HL-60/S4 treated with phorbol 12-myristate 13-acetate at 8.2 ng/mL for 4 days and 3 days (cell line): Measurements from ENCODE around the gene MAZ.

ENCODE experiments used
- in situ Hi-C: fragments of 300-500 bp; cut with MboI; formaldehyde crosslinking; loops from 2 replicates; pipeline ENCODE4 v1.15.0; 2022; ENCODE audit warnings: low sequenced_read_pairs

Gene MAZ

DNA sequence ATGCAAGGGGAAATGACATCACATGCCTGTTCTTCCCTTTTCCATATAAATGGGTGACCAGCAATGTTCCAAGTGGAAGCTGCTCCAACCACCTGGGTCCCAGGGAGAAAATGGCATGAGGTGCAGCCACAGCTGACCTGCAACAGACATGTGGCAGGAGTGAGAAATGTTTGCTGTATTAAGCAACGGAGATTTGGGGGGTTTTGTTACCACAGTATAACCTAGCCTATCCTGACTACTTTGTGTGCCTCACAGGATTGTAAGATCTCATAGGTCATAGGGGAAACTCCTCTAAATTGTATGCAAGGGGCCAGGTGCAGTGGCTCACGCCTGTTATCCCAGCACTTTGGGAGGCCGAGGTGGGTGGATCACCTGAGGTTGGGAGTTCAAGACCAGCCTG, 44.7 kb downstream of the MAZ start:
- in situ Hi-C loops = no loop called here

DNA sequence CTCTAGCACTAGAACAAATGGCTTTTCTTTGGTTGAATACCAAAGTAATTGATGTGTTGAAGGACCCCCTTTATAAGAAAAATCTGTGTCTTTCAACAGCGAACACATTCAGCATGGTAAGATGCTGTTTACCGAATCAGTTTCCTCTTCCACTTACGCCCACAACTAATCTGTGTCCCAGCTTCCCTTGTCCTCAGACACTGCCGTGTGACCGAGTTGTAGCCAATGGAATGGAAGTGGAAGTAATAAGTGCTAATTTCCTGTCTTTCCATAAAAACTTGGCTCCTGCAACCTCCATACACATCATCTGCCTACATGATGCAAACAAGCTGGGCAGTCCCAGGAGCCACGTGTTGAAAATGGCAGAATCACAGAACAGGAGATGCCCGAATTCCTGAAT, 46.3 kb downstream of the MAZ start:
- in situ Hi-C loops = no loop called here

DNA sequence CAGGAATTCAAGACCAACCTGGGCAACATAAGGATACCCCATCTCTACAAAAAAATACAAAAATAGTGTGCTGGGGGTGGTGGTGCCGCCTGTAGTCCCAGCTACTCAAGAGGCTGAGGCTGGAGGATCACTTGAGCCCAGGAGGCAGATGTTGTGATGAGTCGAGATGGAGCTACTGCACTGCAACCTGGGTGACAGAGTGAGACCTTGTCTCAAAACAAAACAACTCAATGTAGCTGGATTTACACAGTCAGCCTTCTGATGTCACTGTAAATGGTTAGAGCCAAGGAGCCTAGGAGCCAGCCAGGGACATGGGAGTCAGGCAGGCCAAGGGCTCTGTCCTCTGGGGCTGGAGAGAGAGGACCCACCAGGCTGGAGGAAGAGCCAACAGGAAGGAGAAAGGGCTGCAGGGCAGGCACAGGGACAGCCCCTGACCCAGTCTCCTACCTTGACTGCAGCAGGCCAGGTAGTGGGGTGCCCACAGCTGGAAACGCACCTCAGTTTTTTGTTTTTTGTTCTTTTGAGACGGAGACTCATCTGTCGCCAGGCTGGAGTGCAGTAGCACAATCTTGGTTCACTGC, 48.3 kb downstream of the MAZ start:
- in situ Hi-C loops = no loop called here

DNA sequence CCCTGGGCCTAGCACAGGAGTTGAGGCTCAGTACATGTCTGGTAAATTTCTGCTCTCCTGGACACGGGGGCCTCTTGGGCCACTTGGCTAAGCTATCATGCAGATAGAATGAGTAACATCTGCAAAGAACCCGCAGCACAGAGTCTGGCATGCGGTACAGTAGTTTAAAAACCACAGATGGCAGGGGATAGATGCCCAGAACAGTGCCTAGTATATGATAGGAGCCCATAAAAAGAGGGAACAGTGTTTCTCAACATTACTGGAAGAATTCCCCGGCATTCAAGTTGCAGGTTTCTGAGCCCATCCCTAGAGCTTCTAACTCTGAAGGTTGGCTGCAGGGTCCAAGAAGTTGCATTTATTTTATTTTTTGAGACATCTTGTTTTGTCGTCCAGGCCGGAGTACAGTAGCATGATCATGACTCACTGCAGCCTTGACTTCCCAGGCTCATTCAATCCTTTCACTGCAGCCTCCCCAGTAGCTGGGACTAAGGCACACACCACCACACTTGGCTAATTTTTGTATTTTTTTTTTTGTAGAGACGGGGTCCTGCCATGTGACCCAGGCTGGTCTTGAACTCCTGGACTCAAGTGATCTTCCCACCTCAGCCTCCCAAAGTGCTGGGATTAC, 50.9 kb downstream of the MAZ start:
- in situ Hi-C loops = no loop called here

DNA sequence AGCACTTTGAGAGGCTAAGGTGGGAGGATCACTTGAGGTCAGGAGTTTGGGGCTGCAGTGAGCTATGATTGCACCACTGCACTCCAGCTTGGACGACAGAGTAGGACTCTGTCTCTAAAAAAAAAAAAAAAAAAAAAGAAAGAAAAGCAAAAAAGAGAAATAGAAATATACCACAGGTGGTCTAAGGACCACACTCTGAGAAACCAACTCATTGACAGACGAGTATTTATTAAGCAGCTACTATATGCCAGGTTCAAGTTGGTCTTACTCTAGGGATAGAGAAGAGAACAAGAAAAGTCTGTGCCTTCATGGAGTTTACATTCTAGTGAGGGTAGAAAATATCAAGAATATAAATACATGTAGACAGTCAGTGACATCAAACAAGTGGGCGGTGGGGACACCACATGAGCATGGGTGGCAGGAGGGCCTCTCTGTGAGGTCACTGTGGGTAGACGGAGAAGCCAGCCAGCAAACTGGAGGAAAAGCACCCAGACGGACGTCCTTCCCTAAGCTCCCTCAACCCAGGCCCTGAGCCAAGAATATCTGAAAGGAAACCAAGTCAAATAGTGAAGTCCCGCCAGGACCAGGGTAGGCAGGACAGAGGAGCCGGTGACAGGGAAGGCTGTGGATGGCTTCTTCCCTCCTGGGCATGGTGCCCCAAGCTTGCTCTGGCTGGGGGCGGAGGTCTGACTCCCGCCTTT, 52.0 kb downstream of the MAZ start:
- in situ Hi-C loops = no loop called here

DNA sequence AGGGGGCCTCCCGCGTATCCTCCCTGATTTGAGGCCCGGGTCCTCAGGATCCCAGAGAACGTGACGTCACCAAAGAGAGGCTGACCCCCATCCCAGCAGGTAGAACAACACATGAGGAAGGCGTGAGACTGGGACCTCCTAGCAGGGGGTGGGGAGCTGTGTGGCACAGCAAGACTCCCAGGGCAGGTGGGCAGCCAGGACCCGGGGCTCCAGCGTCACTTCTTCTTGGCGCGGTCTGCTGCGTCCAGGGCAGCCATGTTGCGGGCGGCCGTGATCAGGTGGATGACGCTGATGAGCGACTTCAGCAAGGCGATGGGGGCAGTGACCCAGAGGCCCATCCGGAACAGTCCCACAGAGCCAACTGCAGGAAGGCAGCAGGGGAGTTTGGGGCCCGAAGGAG, 52.6 kb downstream of the MAZ start:
- in situ Hi-C loops = no loop called here

DNA sequence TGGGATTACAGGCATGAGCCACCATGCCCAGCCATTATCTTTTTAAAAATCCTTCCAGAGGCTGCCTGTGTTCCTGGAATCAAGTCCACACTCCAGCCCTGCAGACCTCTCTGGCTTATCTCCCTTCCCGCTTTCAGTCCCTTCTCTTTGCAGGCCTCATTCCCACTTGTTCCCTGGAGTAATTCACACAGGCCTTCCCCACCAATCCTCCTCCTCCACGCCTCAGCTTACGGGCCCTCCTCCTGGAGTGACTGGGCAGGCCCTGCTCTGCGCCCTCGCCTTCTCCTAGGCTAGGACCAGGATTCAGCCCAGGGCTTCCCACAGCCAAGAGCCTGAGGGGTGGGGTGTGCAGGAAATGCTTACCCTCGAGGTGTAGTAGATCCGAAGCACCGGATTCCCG, 53.9 kb downstream of the MAZ start:
- in situ Hi-C loops = no loop called here
